GM18498 (cell line): ENCODE data around the gene UBE2D3.
"Not testable (repeated sequence)": the region's sequence is repeated elsewhere in the genome, so short reads cannot be mapped to it uniquely, and the experiment has no call there.

Experiments used
- ATAC-seq: cut with Tn5 transposase; IDR thresholded peaks from one replicate; pipeline ENCODE4 v1.9.1; 2021; ENCODE audit warnings: mild to moderate bottlenecking, moderate library complexity; ENCODE audit not compliant: unreplicated experiment

The UBE2D3 gene

DNA sequence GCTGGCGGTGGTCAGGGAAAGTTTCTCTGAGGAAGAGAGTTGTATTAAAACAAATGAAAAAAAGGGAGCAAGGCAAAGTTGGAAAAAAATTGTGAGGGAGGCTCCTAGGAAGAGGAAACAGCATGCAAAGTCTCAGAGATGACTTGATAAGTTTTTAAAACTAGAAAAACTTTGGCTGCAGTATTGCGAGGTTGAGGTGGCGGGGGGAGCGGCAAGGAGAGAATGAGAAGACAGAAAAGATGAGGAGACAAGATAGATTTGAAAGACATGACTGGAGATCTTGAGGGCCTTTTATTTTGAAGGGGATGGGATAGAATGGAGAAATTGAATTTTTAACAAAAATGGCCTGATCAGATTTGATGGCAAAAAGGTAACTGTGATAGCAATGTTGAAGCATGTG is 4.8 kb upstream of the UBE2D3 start:
- ATAC-seq = no peak

DNA sequence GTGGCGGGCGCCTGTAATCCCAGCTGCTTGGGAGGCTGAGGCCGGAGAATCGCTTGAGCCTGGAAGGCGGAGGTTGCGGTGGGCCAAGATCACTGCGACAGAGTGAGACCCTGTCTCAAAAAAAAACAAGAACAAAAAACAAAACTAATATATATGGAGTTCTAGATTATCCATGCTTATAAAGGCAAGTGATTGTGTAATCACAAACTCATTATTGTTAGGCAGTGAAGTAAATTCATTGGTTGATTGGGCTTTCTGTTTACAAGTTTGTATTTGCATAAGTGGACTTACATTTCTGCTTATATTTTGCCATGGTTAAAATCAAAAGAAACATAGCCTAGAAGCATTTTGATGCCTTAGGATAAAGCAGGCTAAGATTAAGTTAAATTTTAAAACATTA is 2.5 kb upstream of the UBE2D3 start:
- ATAC-seq = no peak

- ATAC-seq = no peak
These were observed 1.1 kb upstream of the UBE2D3 start for GRCh38 chr4:102828497-102828808.

DNA sequence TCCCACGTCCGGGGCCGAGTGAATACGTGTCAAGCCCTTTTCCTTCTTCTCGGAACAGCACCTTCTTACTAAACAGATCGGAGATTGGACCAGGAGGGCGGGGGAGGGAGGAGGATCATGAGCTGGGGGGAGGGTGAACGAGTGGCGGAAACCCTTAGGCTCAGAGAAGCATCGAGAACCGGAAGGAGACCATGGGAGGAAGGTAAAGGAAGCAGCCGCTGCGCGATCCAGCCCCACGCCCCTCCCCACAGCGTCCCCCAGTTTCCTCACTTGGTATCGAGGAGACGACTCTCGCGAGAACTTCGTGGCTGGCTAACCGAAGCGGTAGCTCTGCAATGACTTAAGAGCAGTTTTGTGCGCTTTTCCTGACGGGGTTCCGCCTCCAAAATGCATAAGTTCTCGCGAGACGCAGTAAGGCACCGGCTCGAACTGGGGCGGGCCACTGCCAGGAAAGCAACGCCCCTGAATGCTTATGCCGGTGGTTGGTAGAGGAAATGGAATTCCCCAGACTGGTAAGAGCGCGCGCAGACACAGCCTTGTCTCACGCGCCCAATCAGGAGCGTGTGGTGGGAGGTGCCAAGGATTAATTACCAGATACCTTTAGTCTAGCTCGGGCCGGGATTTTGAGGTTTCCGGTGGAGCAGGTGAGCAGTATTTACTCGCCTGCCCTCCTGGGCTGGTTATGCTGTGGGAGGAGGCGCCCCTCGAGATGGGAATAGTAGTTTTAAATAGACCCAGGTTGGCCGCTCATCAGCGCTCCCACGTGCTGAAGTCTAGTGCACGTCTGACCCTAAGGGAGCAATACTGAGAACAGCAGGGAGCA is 534 bp upstream of the UBE2D3 start:
- peak; percentile 84 for ATAC-seq

DNA sequence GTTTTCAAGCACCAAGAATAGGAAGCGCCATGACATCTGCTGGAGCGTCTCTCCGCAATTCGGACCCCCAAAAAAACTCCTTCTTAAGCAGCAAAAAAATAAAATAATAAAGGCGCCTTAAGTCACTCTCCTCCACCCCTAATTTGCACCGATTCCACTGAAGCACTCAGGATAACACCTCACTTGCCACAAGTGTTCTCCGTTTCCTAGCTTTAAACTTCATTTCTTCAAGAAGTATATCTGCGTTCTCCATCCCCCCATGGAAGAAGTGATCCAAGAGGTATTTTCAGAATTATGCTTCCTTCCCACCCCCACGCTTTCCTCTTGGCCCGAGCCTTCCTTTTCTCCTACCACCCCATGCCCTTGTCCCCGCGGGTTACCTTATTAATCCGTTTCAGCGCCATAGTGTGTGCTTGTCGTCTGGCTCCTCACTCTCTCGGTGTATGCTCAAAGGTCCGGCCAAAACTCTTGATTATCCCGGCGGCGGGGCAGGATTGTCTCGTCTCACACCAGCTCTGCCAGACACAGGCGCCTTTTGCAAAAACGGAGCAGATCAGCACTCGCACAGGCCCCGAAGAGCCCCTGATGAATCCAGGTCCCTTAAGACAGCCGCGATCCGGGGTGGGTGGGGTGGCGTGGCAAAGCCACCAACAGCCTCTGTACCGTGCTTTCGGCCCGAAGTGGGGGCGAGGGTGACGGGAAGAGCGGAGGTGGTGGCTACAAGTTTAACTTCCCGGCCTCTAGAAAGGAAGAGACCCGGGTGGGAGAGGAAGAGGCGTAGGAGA is 1.1 kb downstream of the UBE2D3 start:
- peak; percentile 0 for ATAC-seq

DNA sequence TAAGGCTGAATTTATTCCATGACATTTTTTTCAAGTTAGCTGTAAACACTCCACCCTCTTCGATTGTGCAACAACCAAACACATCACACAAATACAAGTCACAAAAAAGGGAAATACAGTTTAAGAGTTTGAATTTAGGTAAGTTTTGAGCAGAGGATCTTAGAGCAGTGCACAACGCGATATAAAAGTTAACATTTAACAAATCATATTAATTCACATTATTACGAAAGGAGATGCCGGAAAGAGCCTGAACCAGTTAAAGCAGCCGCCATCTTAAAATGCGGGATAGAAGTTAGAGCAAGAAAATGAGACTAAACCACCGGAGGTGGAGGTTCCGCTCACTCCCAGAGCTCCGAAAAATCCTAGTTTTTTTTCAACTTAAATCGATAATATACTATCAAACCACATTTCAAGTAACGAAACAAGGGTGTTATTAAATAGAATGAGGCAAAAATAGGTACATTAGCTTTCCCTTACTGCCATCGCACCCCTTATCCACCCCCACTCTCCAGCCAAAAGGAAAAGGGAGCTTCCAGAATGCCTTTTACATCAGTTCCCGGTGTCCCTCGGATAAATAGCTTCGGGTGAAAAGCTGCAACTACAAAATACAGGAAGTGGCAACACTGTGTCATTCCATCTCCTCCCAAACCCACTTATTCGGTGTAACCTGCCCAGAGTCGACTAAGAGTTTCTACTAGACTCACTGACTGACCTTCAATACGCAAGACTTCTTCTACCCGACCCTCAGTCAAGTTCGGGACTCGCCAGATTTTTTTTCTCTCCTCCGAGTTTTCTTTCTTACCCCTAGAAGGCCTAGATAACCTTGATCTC is 1.9 kb downstream of the UBE2D3 start:
- no peak for ATAC-seq

DNA sequence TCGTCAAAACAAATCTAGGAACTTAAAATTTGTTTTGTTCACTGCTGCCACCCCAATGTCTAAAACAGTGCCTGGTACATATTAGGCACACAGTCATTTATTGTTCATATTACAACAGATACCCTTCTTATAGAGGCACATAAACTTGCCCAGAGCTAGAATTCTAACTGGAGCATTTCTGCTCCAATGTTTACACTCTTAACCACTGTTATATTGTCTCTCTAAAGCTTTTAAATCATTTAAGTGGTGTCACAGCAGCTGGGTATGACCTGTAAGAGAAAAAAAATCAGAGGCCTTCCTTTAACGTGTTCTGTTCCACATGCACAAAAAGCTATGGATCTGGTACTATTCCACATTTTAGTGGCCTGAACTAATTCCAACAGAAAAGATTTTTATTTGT is 3.0 kb downstream of the UBE2D3 start:
- no peak for ATAC-seq

DNA sequence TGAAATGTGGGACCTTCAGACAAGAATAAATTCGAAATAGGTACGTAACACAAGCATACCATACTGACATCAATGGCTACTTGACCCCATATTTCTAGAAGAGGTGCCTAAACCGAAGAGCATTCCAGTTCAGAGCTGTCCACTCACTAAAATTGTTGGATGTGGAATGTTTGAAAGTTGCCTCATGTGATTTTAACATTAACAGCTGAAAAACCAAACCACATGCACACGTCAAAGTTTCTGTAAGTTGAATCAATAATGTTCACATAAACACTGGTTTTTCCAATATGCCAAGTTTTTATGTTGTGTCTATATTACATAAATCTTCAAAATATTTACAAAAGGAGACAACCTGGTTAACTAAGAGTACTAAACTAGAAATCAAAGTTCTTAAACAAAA is 3.5 kb downstream of the UBE2D3 start:
- no peak for ATAC-seq

- no peak for ATAC-seq
These were observed 3.9 kb downstream of the UBE2D3 start for GRCh38 chr4:102823464-102823863.

GRCh38 chr4:102819588-102820365 is 7.6 kb downstream of the UBE2D3 start:
- no peak for ATAC-seq

DNA sequence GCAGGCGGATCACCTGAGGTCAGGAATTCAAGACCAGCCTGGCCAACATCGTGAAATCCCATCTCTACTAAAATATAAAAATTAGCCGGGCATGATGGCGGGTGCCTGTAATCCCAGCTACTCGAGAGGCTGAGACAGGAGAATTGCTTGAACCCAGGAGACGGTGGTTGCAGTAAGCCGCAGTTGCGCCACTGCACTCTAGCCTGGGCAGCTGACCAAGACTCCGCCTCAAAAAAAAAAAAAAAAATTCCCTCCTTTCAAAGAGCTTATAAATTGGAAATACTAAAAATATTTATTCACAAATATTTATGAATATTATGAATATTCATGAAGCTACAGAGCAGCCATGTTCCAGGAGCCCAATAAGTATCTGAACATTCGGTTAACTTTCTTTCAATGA is 8.3 kb downstream of the UBE2D3 start:
- not testable (repeated sequence) for ATAC-seq

DNA sequence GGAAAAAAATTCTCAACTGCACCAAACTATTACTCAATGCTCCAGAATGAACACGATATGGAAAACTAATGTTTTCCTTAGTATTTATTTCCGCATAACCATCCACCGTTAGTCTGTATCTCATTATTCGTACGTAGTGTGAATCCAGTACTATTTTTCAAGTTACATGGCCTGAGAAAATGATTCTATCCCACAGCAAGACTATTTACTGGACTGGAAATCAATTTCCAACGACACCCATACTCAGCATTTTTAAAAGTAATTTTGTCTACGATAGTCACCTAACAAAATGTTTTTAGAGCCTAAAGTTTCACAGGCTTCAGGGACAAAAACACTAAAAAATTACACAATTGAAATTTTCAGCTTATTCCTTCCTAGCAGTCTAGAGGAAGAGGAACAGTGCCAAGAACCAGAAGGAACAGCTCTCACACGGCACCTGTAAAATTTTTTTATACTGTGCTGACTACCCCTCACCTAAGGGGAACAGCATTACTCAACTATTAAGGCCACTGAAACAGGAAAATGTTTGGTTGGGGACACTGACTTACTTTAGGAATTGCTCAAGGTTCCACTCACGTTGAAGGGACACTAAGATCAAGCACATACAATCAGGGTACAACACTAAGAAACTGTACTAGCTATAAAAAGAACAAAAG is 9.6 kb downstream of the UBE2D3 start:
- no peak for ATAC-seq

- ATAC-seq = no peak
These were observed 10.2 kb downstream of the UBE2D3 start for GRCh38 chr4:102817021-102817605.

DNA sequence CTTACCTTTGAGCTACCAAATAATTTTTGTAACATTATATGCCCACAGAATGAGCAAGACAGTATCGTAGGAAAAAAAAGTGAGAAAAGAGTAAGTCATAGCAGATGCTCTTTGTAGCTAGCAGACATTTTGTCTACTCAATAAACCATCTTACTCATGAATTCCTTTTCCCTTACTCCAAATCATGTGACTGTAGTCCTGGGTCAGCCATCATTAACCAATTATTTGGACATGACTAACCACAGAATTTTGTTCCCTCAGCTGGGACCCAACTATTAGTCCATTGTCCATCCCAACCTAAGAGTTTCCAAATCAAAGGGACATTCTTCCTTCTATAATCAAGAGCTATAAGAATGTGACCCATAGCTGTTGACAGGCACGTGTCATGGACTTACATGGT is 11.4 kb downstream of the UBE2D3 start:
- no peak for ATAC-seq

DNA sequence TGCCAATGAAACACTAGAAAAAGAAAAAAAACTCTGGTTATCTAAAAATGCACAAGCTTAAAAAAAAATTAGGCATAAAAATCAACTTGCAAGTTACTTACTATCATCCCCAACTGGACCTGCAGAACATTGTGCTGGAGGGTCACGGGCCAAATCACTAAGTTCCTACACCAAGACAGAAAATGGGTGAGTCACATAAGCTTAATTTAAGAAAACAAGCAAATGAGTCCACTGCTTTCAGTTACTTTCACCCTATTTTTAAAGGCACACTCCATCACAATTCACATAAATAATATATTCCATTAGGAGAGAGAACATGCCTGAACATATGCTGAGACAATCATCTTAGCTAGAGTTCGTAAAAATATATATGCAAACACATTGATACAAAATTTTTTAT is 17.7 kb downstream of the UBE2D3 start:
- ATAC-seq = no peak

DNA sequence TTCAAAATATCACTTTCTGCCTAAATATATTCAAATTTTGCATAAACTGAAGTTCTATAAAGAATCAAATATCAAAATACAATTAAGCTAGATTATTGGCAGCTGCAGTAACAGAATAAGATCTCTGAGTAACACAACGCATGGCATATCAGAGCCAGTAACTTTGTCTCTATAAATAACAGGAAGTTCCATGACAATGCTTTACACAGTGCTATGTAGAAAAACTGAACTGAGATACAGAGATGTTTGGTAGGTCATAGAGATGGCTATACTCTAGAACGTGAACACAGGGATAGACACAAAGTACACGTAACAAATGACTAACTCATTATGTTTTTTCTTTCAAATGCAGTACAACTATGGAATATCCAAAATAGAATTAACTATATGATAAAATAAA is 18.2 kb downstream of the UBE2D3 start:
- peak; percentile 76 for ATAC-seq

DNA sequence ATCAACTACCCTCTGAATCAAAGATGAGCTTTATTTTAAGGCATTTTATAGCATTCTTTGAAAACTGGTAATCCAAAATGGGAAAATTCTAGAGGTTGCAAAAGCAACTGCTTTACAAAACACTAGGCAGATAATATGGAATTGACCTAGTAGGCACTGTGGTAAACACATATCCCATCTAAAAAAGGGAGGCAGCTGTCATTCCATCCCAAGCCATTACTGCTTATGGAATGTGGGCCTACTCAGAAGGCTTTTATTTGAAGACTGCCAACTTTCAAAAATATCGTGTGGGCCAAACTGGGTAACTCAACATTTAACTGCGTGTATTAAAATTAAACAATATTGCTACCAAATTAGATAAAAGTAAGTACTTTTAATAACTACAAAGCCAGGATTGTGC is 19.3 kb downstream of the UBE2D3 start:
- ATAC-seq = no peak

DNA sequence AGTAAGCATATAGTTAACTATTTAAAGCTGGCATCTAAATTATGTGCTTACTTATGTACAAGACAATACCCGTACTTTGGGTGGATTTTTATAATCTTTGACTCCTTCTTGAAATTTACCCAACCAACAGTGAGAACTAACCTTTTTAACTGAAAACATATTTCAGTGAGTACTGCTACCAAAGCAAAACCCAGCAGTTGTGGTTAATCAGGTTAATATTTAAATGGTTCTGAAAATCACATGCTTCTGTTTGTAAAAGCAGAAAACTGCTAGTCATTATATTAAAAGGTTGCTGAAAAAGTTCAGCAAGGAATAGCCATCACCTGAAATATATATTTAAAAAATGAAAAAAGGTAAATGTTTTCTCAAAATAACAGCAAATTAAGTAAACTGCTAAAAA is 20.0 kb downstream of the UBE2D3 start:
- peak; percentile 51 for ATAC-seq

DNA sequence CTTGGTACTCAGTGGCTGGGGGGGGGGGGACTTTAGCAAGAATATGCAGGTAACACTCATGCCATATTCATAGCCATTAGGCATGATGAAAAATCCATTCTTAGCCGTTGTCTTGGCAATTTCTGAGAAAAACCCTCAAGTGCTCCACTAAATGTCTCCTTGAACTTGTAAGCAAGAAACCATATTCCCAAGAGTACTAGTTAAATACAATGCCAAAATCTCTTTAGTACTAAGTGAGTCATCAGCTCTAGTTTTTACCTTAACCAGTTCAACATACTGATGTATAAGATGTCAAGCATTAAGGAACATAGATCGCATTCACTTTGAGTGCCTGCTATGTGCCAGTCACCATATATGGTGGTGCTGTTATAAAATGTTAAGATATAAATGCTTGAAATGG is 27.5 kb downstream of the UBE2D3 start:
- no peak for ATAC-seq

- ATAC-seq = no peak
These were observed 32.4 kb downstream of the UBE2D3 start for GRCh38 chr4:102794999-102795398.
